K562 (cell line): ENCODE data around the gene PRPF6. TPM values are rescaled to one million over a fixed set of nuclear protein-coding genes. Genes with fewer than 3 reads are reported as not detected.

Experiments
- ATAC-seq: fragments of 200-7000 bp; cut with Tn5 transposase; 3 replicates; pipeline ENCODE4 v1.9.1; 2020; ENCODE audit warnings: moderate library complexity
- BruUV-seq: library from RNA; stranded (reverse); fragments of 400-500 nt; replicated peaks from 2 replicates; lab custom pipeline; 2021; lab: Mats Ljungman, UMichigan
- CTCF ChIA-PET: fragments of 300-600 bp; formaldehyde crosslinking; extraction: SDS; loops from one replicate; lab custom pipeline; 2021; ENCODE audit warnings: low intra/inter-chr PET ratio; lab: Yijun Ruan, JAX
- POLR2A ChIA-PET: fragments of 300-600, 350-650 bp; sonication (Branson Sonifier 250); formaldehyde crosslinking; extraction: SDS; loops from one replicate; lab custom pipeline; 2021; ENCODE audit warnings: antibody characterized with exemption, inconsistent platforms; lab: Yijun Ruan, JAX
- DNase-seq, 4 experiments: peaks; one replicate each; pipeline versions ENCODE4 v3.0.0 to v3.0.0-alpha.2; 2011 to 2018; ENCODE audit warnings: low spot score in 3 of 4, mixed read lengths in 3 of 4; ENCODE audit errors: extremely low read depth in 1 of 4
- FAIRE-seq: peaks from 2 replicates; lab custom pipeline; 2011; peaks lifted over from hg19 to GRCh38; lab: Jason Lieb, UNC
- H2AFZ ChIP-seq: 2 replicates; pipeline ENCODE4 v1.6.0; 2011; ENCODE audit warnings: low read depth, low read length, control low read depth, inconsistent platforms
- H3K27ac ChIP-seq: fragments of 200-600 bp; 3 replicates; pipeline ENCODE4 v1.8.0; 2011; ENCODE audit warnings: low read depth, mild to moderate bottlenecking, control low read depth, inconsistent platforms, low read length, moderate library complexity, mixed read lengths; ENCODE audit errors: extremely low read depth
- H3K27me3 ChIP-seq, 2 experiments: fragments of 300-600 bp in 1 of 2; 2 replicates in 1 of 2; 3 replicates in 1 of 2; pipeline versions ENCODE4 v1.6.0 to v1.8.0; 2011; ENCODE audit warnings: inconsistent platforms in 2 of 2, low read length in 2 of 2, mild to moderate bottlenecking in 1 of 2, mixed read lengths in 1 of 2, moderate library complexity in 1 of 2; ENCODE audit not compliant: control insufficient read depth in 2 of 2, insufficient read depth in 2 of 2
- H3K36me3 ChIP-seq: fragments of 300-600 bp; 3 replicates; pipeline ENCODE4 v1.8.0; 2011; ENCODE audit warnings: mild to moderate bottlenecking, low read length, inconsistent platforms; ENCODE audit not compliant: control insufficient read depth, insufficient read depth
- H3K4me1 ChIP-seq, 2 experiments: fragments of 200-600 bp in 1 of 2; replicated peaks in 1 of 2; 2 replicates in 1 of 2; 3 replicates in 1 of 2; pipeline versions ENCODE4 v1.5.1 to v1.8.0; 2011; ENCODE audit warnings: inconsistent platforms in 2 of 2, low read length in 2 of 2, mild to moderate bottlenecking in 1 of 2, mixed read lengths in 1 of 2, moderate library complexity in 1 of 2; ENCODE audit not compliant: control insufficient read depth in 2 of 2, insufficient read depth in 2 of 2
- H3K4me2 ChIP-seq: 2 replicates; pipeline ENCODE4 v1.6.1; 2011; ENCODE audit warnings: low read length, control low read depth, inconsistent platforms, mixed read lengths; ENCODE audit not compliant: insufficient read depth
- H3K4me3 ChIP-seq: fragments of 200-600 bp; sonication (generic), shearing (Covaris generic); 2 replicates; pipeline ENCODE4 v1.5.1; 2016; ENCODE audit warnings: control low read depth, inconsistent platforms
- H3K79me2 ChIP-seq: fragments of 200-600 bp; 3 replicates; pipeline ENCODE4 v1.8.0; 2011; ENCODE audit warnings: low read length, inconsistent platforms; ENCODE audit not compliant: control insufficient read depth, insufficient read depth
- H3K9ac ChIP-seq, 2 experiments: 2 replicates each; pipeline versions ENCODE4 v1.6.0 to v1.6.1; 2011; ENCODE audit warnings: low read depth in 2 of 2, low read length in 2 of 2, control low read depth in 1 of 2, inconsistent platforms in 1 of 2, mild to moderate bottlenecking in 1 of 2, mixed read lengths in 1 of 2; ENCODE audit not compliant: insufficient read depth in 1 of 2
- H3K9me1 ChIP-seq: one replicate; pipeline ENCODE4 v1.6.0; 2011; ENCODE audit warnings: inconsistent platforms, mild to moderate bottlenecking, low read length, moderate library complexity; ENCODE audit not compliant: control insufficient read depth, insufficient read depth
- H3K9me3 ChIP-seq: replicated peaks from 2 replicates; pipeline ENCODE4 v1.5.1; 2011; ENCODE audit warnings: low read depth, low read length, inconsistent platforms; ENCODE audit not compliant: control insufficient read depth, insufficient read depth
- H4K20me1 ChIP-seq: replicated peaks from 2 replicates; pipeline ENCODE4 v1.6.1; 2011; ENCODE audit warnings: low read length, inconsistent platforms, mixed read lengths; ENCODE audit not compliant: control insufficient read depth, insufficient read depth
- KHSRP ChIP-seq: fragments of 450-650 bp; IDR thresholded peaks from 2 replicates; pipeline ENCODE4 v1.6.1; 2017
- STAG1 ChIP-seq: sonication (generic); formaldehyde crosslinking; IDR thresholded peaks from 2 replicates; pipeline ENCODE4 v1.5.0; 2020; ENCODE audit warnings: missing genetic modification reagents, borderline replicate concordance
- TRIM24 ChIP-seq, 2 experiments: fragments of 450-650 bp; IDR thresholded peaks; 2 replicates each; pipeline ENCODE4 v1.6.1; 2016
- ZBTB33 ChIP-seq: sonication (generic); formaldehyde crosslinking; IDR thresholded peaks from 2 replicates; pipeline ENCODE4 v1.8.1; 2023; ENCODE audit warnings: mild to moderate bottlenecking, missing genetic modification reagents
- ZNF75A ChIP-seq: fragments of 450-650 bp; formaldehyde crosslinking; IDR thresholded peaks from 2 replicates; pipeline ENCODE4 v1.4.0; 2020; ENCODE audit warnings: mild to moderate bottlenecking
- ZNF785 ChIP-seq: fragments of 250-450 bp; sonication (Bioruptor Pico); IDR thresholded peaks from 2 replicates; pipeline ENCODE4 v1.4.0; 2020; ENCODE audit warnings: mild to moderate bottlenecking
- WGBS: fragments of 100-300 bp; shearing (Covaris generic); methylation state at CpG from one replicate; pipeline ENCODE4 v1.1.6; 2016; ENCODE audit warnings: low coverage, mixed read lengths; ENCODE audit not compliant: insufficient coverage; ENCODE audit errors: missing lambda C conversion rate; 5-methylcytosine and 5-hydroxymethylcytosine counted together
- in situ Hi-C: fragments of 300-500 bp; cut with MboI; formaldehyde crosslinking; loops from 4 replicates; pipeline ENCODE4 v1.15.0; 2018; ENCODE audit warnings: inconsistent platforms, mixed read lengths
- intact Hi-C: fragments of 100-400 bp; cut with micrococcal nuclease; formaldehyde crosslinking; loops from 2 replicates; pipeline ENCODE4 v1.14.2; 2022
- polyA plus RNA-seq, 8 experiments: library from polyadenylated mRNA; depleted of rRNA in 4 of 8; stranded (reverse) in 5 of 8; unstranded in 3 of 8; fragments of >200 nt; fragmentation: Nextera tagmentation in 2 of 8; fragmentation: Illumina TruSeq in 1 of 8; extraction: Ambion mirVana in 2 of 8; extraction: Trizol in 1 of 8; gene quantifications; 2 replicates each; pipeline versions ENCODE4 v1.2.1 to v1.2.3, GENCODE V29; 2011 to 2014; ENCODE audit warnings: inconsistent platforms in 1 of 8, missing spikeins in 1 of 8
- total RNA-seq, 7 experiments: library from RNA; depleted of rRNA in 6 of 7; stranded (reverse); fragments of >200 nt in 6 of 7; fragmentation: Illumina TruSeq in 2 of 7; extraction: Trizol in 2 of 7; gene quantifications; 2 replicates each; pipeline versions ENCODE4 v1.2.1 to v1.2.3, GENCODE V29; 2011 to 2021; ENCODE audit warnings: low replicate concordance in 1 of 7

PRPF6 gene
- total and polyA plus RNA-seq, 9 of the 15 experiments (the other 6 are each of a cell fraction or from before 2014, with no cell fraction given) = 4.2 to 83.2 (median 59.9) TPM

- Histone ChIP-seq H3K9me1 (no peaks in the 10 kb centered on the region), H3K27ac (no peak overlapping the region), H3K27me3 (no peaks in the 10 kb centered on the region), H3K4me1 (peaks cover 13 to 84% of the 10 kb centered on the region in 2 experiments; a peak in 4 of 5 replicates), H2AFZ (no peak overlapping the region), H3K36me3 (peaks cover 8% of the 10 kb centered on the region; the same call in 1 of the 3 replicates), H3K9ac (peak overlapping the region in 1 of 2 experiments; percentile 65; a peak in 1 of 4 replicates), H4K20me1 (no peaks in the 10 kb centered on the region), H3K4me2 (no peak overlapping the region), H3K9me3 (no peaks in the 10 kb centered on the region), H3K4me3 (no peak overlapping the region), H3K79me2 (peaks cover 10% of the 10 kb centered on the region; the same call in 2 of the 3 replicates)
- TF ChIP-seq TRIM24 (IDR thresholded peaks at IDR 0.05) (no peak), ZNF785 (CRISPR knock-in tag) (no peak), ZNF75A (CRISPR knock-in tag) (no peak)
- ChIA-PET CTCF (no interaction called here), POLR2A (no interaction called here)
- intact Hi-C loops = no loop called here
- no peak for FAIRE-seq
- DNase-seq = no peak
- ATAC-seq = no peak
- WGBS = 90% methylated on average over 5 of the region's 7 CpGs
- in situ Hi-C loops = no loop called here
- no TSS peak for BruUV-seq
Measured at GRCh38 chr20:64077541-64077875, 96.6 kb downstream of the PRPF6 start.

GRCh38 chr20:64077876-64078551, 97.1 kb downstream of the PRPF6 start:
- Histone ChIP-seq H3K9me1 (no peaks in the 10 kb centered on the region), H3K27me3 (no peaks in the 10 kb centered on the region), H3K9ac (peak overlapping the region; percentile 78 to 94; a peak in 2 of 4 replicates), H3K4me2 (peak overlapping the region; percentile 70; the same call in 1 of the 2 replicates), H4K20me1 (no peaks in the 10 kb centered on the region), H3K79me2 (peaks cover 10% of the 10 kb centered on the region; the same call in 2 of the 3 replicates), H3K9me3 (no peaks in the 10 kb centered on the region), H3K4me1 (peaks cover 13 to 83% of the 10 kb centered on the region in 2 experiments; a peak in 4 of 5 replicates), H2AFZ (no peak overlapping the region), H3K4me3 (peak overlapping the region; percentile 70; the same call in 1 of the 2 replicates)
- WGBS = 62% methylated on average over 14 of the region's 15 CpGs
- intact Hi-C loops = no loop called here
- in situ Hi-C loops = no loop called here
- FAIRE-seq = peak; percentile 26
- BruUV-seq = no TSS peak
- POLR2A ChIA-PET = no interaction called here
- CTCF ChIA-PET = no interaction called here
- no peak for ATAC-seq
- DNase-seq = no peak
- no peak for TF ChIP-seq KHSRP
- no peak for TF ChIP-seq STAG1 (CRISPR knock-in tag)
- TF ChIP-seq ZBTB33 = peak; percentile 79
- TF ChIP-seq, all 486 proteins: peak for 1
- no peak overlapping the region for H3K27ac ChIP-seq
- peaks cover 8% of the 10 kb centered on the region; the same call in 1 of the 3 replicates for H3K36me3 ChIP-seq
